Measurements from ENCODE around the gene HNRNPC. TPM values are rescaled to one million over a fixed set of nuclear protein-coding genes. Genes with fewer than 3 reads are reported as not detected.

The HNRNPC gene
- total RNA-seq, 1 donor from 2014 or later: 424 TPM

GRCh38 chr14:21211509-21211908, 57.7 kb downstream of the HNRNPC start:
- no peak for TF ChIP-seq CTCF (IDR thresholded peaks at IDR 0.05)
- H3K4me1 Mint-ChIP-seq (ENCODE audit: unreplicated experiment): peaks cover 8% of the 10 kb centered on the region
- H3K27ac Mint-ChIP-seq (ENCODE audit: unreplicated experiment): no peak overlapping the region
- H3K36me3 Mint-ChIP-seq (ENCODE audit: unreplicated experiment): peaks cover 84% of the 10 kb centered on the region
- H3K27me3 Mint-ChIP-seq (ENCODE audit: unreplicated experiment): no peaks in the 10 kb centered on the region
- H3K4me3 Mint-ChIP-seq (ENCODE audit: unreplicated experiment): no peak overlapping the region
- DNase-seq (ENCODE audit: extremely low spot score, unreplicated experiment): no peak
- H3K9me3 Mint-ChIP-seq (ENCODE audit: unreplicated experiment): no peaks in the 10 kb centered on the region

- no peaks in the 10 kb centered on the region for H3K9me3 Mint-ChIP-seq (ENCODE audit: unreplicated experiment)
- H3K4me3 Mint-ChIP-seq (ENCODE audit: unreplicated experiment): no peak overlapping the region
- TF ChIP-seq CTCF (IDR thresholded peaks at IDR 0.05): no peak
- no peak for DNase-seq (ENCODE audit: extremely low spot score, unreplicated experiment)
- peaks cover 7% of the 10 kb centered on the region for H3K4me1 Mint-ChIP-seq (ENCODE audit: unreplicated experiment)
- peaks cover 91% of the 10 kb centered on the region for H3K36me3 Mint-ChIP-seq (ENCODE audit: unreplicated experiment)
- no peaks in the 10 kb centered on the region for H3K27me3 Mint-ChIP-seq (ENCODE audit: unreplicated experiment)
- no peak overlapping the region for H3K27ac Mint-ChIP-seq (ENCODE audit: unreplicated experiment)
Measured at GRCh38 chr14:21210023-21210422, 59.2 kb downstream of the HNRNPC start.

GRCh38 chr14:21209185-21209584, 60.1 kb downstream of the HNRNPC start:
- TF ChIP-seq CTCF (IDR thresholded peaks at IDR 0.05): no peak
- Mint-ChIP-seq H3K4me3 (ENCODE audit: unreplicated experiment) (no peak overlapping the region), H3K36me3 (ENCODE audit: unreplicated experiment) (peaks cover 92% of the 10 kb centered on the region), H3K27me3 (ENCODE audit: unreplicated experiment) (no peaks in the 10 kb centered on the region), H3K27ac (ENCODE audit: unreplicated experiment) (no peak overlapping the region), H3K4me1 (ENCODE audit: unreplicated experiment) (peaks cover 5% of the 10 kb centered on the region), H3K9me3 (ENCODE audit: unreplicated experiment) (no peaks in the 10 kb centered on the region)
- no peak for DNase-seq (ENCODE audit: extremely low spot score, unreplicated experiment)

- H3K36me3 Mint-ChIP-seq (ENCODE audit: unreplicated experiment): peaks cover 90% of the 10 kb centered on the region
- H3K4me1 Mint-ChIP-seq (ENCODE audit: unreplicated experiment): peaks cover 4% of the 10 kb centered on the region
- no peak for DNase-seq (ENCODE audit: extremely low spot score, unreplicated experiment)
- no peak for TF ChIP-seq CTCF (IDR thresholded peaks at IDR 0.05)
- no peaks in the 10 kb centered on the region for H3K27me3 Mint-ChIP-seq (ENCODE audit: unreplicated experiment)
- H3K4me3 Mint-ChIP-seq (ENCODE audit: unreplicated experiment): no peak overlapping the region
- H3K27ac Mint-ChIP-seq (ENCODE audit: unreplicated experiment): no peak overlapping the region
- H3K9me3 Mint-ChIP-seq (ENCODE audit: unreplicated experiment): no peaks in the 10 kb centered on the region
Measured at GRCh38 chr14:21208554-21208953, 60.7 kb downstream of the HNRNPC start.

- TF ChIP-seq CTCF (IDR thresholded peaks at IDR 0.05): no peak
- Mint-ChIP-seq H3K4me1 (ENCODE audit: unreplicated experiment) (peaks cover 4% of the 10 kb centered on the region), H3K27me3 (ENCODE audit: unreplicated experiment) (no peaks in the 10 kb centered on the region), H3K36me3 (ENCODE audit: unreplicated experiment) (peaks cover 87% of the 10 kb centered on the region), H3K27ac (ENCODE audit: unreplicated experiment) (no peak overlapping the region), H3K9me3 (ENCODE audit: unreplicated experiment) (no peaks in the 10 kb centered on the region), H3K4me3 (ENCODE audit: unreplicated experiment) (no peak overlapping the region)
- no peak for DNase-seq (ENCODE audit: extremely low spot score, unreplicated experiment)
Measured at GRCh38 chr14:21206753-21207684, 62.2 kb downstream of the HNRNPC start.
